MM.1S (cell line): ENCODE data around the gene GNAL.

ENCODE experiments used
- EZH2 ChIP-seq: fragments of 300-600 bp; sonication (generic); optimal IDR thresholded peaks from 2 replicates; pipeline ENCODE3; 2017; ENCODE audit warnings: low read depth, mild to moderate bottlenecking, antibody characterized with exemption, low read length, mixed read lengths
- EZH2phosphoT487 ChIP-seq: fragments of 300-600 bp; sonication (generic); IDR thresholded peaks from 2 replicates; pipeline ENCODE4 v1.6.1; 2018; ENCODE audit warnings: antibody characterized with exemption, low read length
- TF ChIP-seq, protein P1 (sequence below): fragments of 300-600 bp; sonication (generic); IDR thresholded peaks from 2 replicates; pipeline ENCODE4 v1.5.1; 2016; ENCODE audit warnings: antibody characterized with exemption, low read length, mixed read lengths

DNA sequence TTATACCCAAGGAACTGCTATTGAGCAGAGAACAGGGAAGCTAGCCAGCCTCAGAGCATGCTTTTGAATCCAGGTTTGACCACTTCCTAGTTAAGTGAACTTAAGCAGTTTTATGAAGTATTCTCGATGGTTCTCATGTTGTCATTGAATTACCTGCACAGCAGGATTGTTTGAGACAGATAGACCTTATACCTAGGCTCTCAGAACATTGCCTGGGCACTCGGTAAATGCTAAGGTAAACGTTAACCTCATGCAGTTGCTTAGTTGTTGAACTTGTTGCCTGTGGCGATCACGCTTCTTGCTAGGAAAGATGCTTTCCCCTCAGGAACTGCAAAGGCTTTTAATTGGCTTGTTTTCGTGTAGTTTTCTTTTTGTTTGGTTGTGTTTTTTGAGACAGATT is 128.2 kb downstream of the GNAL start:
- TF ChIP-seq, protein P1, sequence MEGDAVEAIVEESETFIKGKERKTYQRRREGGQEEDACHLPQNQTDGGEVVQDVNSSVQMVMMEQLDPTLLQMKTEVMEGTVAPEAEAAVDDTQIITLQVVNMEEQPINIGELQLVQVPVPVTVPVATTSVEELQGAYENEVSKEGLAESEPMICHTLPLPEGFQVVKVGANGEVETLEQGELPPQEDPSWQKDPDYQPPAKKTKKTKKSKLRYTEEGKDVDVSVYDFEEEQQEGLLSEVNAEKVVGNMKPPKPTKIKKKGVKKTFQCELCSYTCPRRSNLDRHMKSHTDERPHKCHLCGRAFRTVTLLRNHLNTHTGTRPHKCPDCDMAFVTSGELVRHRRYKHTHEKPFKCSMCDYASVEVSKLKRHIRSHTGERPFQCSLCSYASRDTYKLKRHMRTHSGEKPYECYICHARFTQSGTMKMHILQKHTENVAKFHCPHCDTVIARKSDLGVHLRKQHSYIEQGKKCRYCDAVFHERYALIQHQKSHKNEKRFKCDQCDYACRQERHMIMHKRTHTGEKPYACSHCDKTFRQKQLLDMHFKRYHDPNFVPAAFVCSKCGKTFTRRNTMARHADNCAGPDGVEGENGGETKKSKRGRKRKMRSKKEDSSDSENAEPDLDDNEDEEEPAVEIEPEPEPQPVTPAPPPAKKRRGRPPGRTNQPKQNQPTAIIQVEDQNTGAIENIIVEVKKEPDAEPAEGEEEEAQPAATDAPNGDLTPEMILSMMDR = no peak
- TF ChIP-seq EZH2 (no peak), EZH2phosphoT487 (no peak)
